Esophagus squamous epithelium (tissue), 5 donors: ENCODE results near the gene AP1G2. TPM values are rescaled to one million over a fixed set of nuclear protein-coding genes. Genes with fewer than 3 reads are reported as not detected.

ENCODE experiments used
- DNase-seq: peaks from one replicate; lab custom pipeline; 2025; lab: John Stamatoyannopoulos, UW
- H3K27ac ChIP-seq, 4 donors: fragments of 200-600 bp; sonication (generic); one replicate each; pipeline ENCODE4 v1.5.1; 2016 to 2019; ENCODE audit warnings: mild to moderate bottlenecking in 1 of 4
- H3K27me3 ChIP-seq, 4 donors: fragments of 200-600 bp; sonication (generic); 1 replicate in 3 of 4; 2 replicates in 1 of 4; pipeline versions ENCODE4 v1.5.1 to v1.6.0; 2017 to 2021; ENCODE audit warnings: antibody characterized with exemption in 1 of 4
- H3K36me3 ChIP-seq, 3 donors: fragments of 200-600 bp; sonication (generic); one replicate each; pipeline ENCODE4 v1.5.1; 2016 to 2019
- H3K4me1 ChIP-seq, 3 donors: fragments of 200-600 bp; sonication (generic); one replicate each; pipeline ENCODE4 v1.5.1; 2017 to 2019
- H3K4me3 ChIP-seq, 4 donors: fragments of 200-600 bp; sonication (generic); 1 replicate in 3 of 4; 2 replicates in 1 of 4; pipeline ENCODE4 v1.5.1; 2016 to 2019; ENCODE audit warnings: mild to moderate bottlenecking in 2 of 4, moderate library complexity in 1 of 4
- H3K9me3 ChIP-seq, 3 donors: fragments of 200-600 bp; sonication (generic); one replicate each; pipeline ENCODE4 v1.5.1; 2016 to 2019
- POLR2A ChIP-seq, 4 donors: fragments of 450-650 bp; IDR thresholded peaks; one replicate each; pipeline ENCODE4 v1.6.1; 2017; ENCODE audit warnings: antibody characterized with exemption in 4 of 4, mild to moderate bottlenecking in 4 of 4, moderate library complexity in 3 of 4
- WGBS, 2 donors: methylation state at CpG; one replicate each; pipeline ENCODE4 v1.1.5; 2018; 5-methylcytosine and 5-hydroxymethylcytosine counted together
- intact Hi-C: fragments of 100-400 bp; cut with DNase I; formaldehyde crosslinking; loops from one replicate; pipeline ENCODE4 v1.15.0; 2022
- total RNA-seq, 4 donors: library from RNA; depleted of rRNA; stranded (reverse); fragments of >200 nt; gene quantifications; one replicate each; pipeline ENCODE4 v1.1.0, GENCODE V29; 2016
- TF ChIP-seq, protein P1 (sequence below), 6 experiments: fragments of 450-650 bp in 4 of 6; fragments of 200-600 bp in 2 of 6; sonication (generic) in 2 of 6; IDR thresholded peaks; one replicate each; pipeline ENCODE4 v1.5.1; 2016 to 2019; ENCODE audit warnings: antibody characterized with exemption in 6 of 6, mild to moderate bottlenecking in 4 of 6, moderate library complexity in 4 of 6
- donor health status: DM: yes; HTN: yes; CAD: no.

AP1G2 gene
- total RNA-seq, 4 donors from 2014 or later = 58.0 to 116 (median 68.6) TPM

DNA sequence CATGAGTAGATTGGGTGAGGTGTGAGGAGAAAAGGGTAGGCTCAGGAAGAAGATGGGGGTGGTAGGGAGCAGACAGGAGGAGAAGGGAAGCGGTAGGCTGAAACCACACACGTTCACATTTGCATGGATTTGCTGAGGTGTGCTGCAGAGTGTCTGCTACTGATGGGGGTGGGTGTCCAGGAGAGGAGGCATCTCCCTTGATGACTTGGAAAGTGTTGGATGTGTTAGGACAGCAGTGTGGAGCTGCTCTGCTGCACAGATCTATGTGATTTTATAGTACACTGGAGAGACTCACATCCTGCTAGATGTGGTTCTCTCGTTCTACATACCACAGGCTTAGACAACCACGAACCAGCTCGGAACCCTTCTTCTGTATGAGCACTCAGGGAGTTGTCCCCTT is 25.3 kb downstream of the AP1G2 start:
- TF ChIP-seq, protein P1, sequence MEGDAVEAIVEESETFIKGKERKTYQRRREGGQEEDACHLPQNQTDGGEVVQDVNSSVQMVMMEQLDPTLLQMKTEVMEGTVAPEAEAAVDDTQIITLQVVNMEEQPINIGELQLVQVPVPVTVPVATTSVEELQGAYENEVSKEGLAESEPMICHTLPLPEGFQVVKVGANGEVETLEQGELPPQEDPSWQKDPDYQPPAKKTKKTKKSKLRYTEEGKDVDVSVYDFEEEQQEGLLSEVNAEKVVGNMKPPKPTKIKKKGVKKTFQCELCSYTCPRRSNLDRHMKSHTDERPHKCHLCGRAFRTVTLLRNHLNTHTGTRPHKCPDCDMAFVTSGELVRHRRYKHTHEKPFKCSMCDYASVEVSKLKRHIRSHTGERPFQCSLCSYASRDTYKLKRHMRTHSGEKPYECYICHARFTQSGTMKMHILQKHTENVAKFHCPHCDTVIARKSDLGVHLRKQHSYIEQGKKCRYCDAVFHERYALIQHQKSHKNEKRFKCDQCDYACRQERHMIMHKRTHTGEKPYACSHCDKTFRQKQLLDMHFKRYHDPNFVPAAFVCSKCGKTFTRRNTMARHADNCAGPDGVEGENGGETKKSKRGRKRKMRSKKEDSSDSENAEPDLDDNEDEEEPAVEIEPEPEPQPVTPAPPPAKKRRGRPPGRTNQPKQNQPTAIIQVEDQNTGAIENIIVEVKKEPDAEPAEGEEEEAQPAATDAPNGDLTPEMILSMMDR (IDR thresholded peaks at IDR 0.05) = no peak
- TF ChIP-seq POLR2A (IDR thresholded peaks at IDR 0.05) = no peak
- no peak for DNase-seq
- Histone ChIP-seq H3K27me3 (no peaks in the 10 kb centered on the region), H3K4me1 (peaks cover 0 to 5% (median 0%) of the 10 kb centered on the region in 3 donors), H3K36me3 (no peaks in the 10 kb centered on the region), H3K9me3 (no peaks in the 10 kb centered on the region), H3K27ac (no peak overlapping the region), H3K4me3 (no peak overlapping the region)
- WGBS, 2 donors = 75 to 80% methylated on average over 5 of the region's 5 CpGs
- intact Hi-C loops = no loop called here

DNA sequence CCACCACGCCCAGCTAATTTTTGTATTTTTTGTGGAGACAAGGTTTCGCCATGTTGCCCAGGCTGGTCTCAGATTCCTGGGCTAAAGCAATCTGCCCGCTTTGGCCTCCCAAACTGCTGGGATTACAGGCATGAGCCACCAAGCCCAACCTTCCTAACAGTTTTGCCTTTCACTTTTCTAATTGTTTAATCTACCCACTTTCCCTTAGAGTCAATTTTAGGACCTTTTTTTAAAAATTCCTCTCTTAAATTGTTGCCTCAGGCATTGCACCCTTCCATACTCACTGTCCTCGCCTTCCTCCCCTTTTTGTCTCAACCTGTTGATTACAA is 27.5 kb downstream of the AP1G2 start:
- H3K36me3 ChIP-seq = no peaks in the 10 kb centered on the region
- no peak for DNase-seq
- intact Hi-C loops = no loop called here
- H3K4me3 ChIP-seq = no peak overlapping the region
- H3K27me3 ChIP-seq = no peaks in the 10 kb centered on the region
- peaks cover 0 to 5% (median 0%) of the 10 kb centered on the region in 3 donors for H3K4me1 ChIP-seq
- no peak overlapping the region for H3K27ac ChIP-seq
- no peaks in the 10 kb centered on the region for H3K9me3 ChIP-seq
- TF ChIP-seq POLR2A (IDR thresholded peaks at IDR 0.05) = no peak
- TF ChIP-seq, protein P1 (IDR thresholded peaks at IDR 0.05) = no peak
- 73 to 88% methylated on average over 3 to 4 of the region's 4 CpGs for WGBS, 2 donors

DNA sequence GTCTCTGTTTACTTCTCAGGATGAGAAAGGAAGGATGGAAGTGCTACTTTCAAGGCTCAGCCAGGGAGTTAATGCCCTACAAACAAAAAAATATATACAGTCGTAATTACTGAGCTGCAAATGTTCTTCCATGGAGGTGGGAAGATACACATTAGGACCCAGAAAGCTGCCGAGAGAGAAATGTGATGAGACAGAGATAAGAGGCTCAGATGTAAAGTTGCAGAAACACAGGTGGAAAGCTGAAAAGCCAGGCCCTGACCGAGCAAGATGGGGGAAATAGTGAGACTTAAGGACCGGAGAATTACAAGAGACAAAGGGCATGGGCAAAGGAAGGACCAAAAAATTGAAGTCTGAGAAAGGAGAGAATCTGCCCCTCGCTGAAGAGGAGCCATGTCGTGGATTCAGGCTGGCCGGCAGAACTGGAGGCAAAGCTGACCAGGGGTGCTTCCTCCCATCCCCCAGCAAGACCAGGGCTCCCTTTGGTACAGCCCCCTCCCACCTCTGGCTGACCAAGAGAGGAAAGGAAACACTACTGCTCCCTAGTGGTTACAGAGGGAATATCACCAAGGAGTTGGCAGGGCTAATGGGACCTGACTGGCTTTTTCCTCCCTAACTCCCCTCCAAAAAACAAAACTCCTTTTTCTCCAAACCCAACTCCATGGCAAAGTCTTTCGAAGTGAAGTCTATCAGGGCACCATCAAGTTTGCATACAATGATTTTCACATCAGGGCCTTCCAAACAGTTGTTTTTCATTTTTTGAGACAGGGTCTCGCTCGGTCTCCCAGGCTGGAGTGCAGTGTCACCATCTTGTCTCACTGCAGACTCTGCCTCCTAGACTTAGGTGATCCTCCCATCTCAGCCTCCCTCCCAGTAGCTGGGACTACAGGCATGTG is 28.1 kb downstream of the AP1G2 start:
- H3K36me3 ChIP-seq = no peaks in the 10 kb centered on the region
- H3K27me3 ChIP-seq = no peaks in the 10 kb centered on the region
- peaks cover 0 to under 1% (median 0%) of the 10 kb centered on the region in 3 donors for H3K4me1 ChIP-seq
- H3K27ac ChIP-seq = no peak overlapping the region
- intact Hi-C loops = no loop called here
- TF ChIP-seq, protein P1 (IDR thresholded peaks at IDR 0.05) = peak; percentile 54 to 76 (median 56)
- no peak for TF ChIP-seq POLR2A (IDR thresholded peaks at IDR 0.05)
- 30 to 38% methylated on average over 10 of the region's 10 CpGs for WGBS, 2 donors
- DNase-seq = no peak
- no peaks in the 10 kb centered on the region for H3K9me3 ChIP-seq
- H3K4me3 ChIP-seq = no peak overlapping the region

DNA sequence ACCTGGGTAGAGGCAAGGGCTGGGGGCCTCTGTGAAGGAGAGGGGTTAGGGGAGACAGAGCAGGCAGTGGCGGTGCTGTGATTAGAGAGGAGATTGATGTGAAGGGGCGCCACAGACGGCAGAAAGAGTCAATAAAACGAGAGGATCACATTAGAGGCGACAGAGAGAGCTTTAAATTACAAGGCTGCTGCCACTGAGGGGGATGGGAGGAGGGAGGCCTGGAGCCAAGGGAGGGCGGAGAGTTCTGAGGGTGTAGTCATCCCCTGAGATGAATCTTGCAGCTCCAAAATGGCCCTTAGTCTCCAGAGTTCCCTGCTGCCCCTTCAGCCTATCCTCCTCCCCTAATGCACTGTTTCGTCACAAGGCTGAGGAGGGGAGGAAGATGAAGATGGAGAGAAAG is 28.8 kb downstream of the AP1G2 start:
- no peaks in the 10 kb centered on the region for H3K4me1 ChIP-seq
- H3K36me3 ChIP-seq = no peaks in the 10 kb centered on the region
- no peak for TF ChIP-seq POLR2A (IDR thresholded peaks at IDR 0.05)
- TF ChIP-seq, protein P1 (IDR thresholded peaks at IDR 0.05) = no peak
- H3K4me3 ChIP-seq = no peak overlapping the region
- WGBS, 2 donors = 47% methylated on average over 7 of the region's 7 CpGs
- no peak overlapping the region for H3K27ac ChIP-seq
- no peaks in the 10 kb centered on the region for H3K9me3 ChIP-seq
- intact Hi-C loops = no loop called here
- no peaks in the 10 kb centered on the region for H3K27me3 ChIP-seq
- DNase-seq = no peak

DNA sequence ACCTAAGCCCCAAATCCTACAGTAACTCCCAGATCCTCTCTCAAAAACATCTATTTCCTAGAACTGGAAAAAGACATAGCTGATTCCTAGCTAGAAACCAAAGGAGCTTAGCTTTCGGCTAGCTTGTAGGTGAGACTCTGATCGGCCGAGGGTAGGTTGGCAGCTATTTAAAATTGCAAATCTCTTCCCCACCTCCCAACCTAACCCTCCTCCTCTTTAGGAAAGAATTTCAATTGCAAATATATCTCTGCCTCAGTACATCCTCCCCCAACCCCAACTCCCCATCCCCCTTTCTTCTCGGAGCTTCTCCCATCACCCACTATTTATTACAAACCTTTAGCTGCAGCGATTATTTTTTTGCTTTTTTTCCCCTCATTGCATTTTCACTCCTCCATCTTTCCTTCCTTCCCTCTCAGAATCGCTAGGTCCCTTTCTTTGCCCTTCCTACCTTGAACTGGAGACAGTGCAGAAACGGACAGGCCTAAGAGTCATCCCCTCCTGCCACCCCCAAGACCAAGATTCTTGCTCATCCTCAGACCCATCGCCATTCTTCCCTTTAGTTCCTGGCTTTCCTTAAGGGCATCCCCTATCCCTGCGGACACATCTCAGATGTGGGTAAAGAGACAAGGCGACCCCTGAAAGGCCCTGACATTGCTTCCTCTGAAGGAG is 29.4 kb downstream of the AP1G2 start:
- intact Hi-C loops = no loop called here
- no peak overlapping the region for H3K27ac ChIP-seq
- no peaks in the 10 kb centered on the region for H3K4me1 ChIP-seq
- WGBS, 2 donors = 60 to 65% methylated on average over 9 to 10 of the region's 10 CpGs
- no peaks in the 10 kb centered on the region for H3K36me3 ChIP-seq
- no peaks in the 10 kb centered on the region for H3K9me3 ChIP-seq
- no peaks in the 10 kb centered on the region for H3K27me3 ChIP-seq
- DNase-seq = no peak
- H3K4me3 ChIP-seq = no peak overlapping the region
- TF ChIP-seq, protein P1 (IDR thresholded peaks at IDR 0.05) = no peak
- no peak for TF ChIP-seq POLR2A (IDR thresholded peaks at IDR 0.05)
